HepG2 (cell line): ENCODE results near the gene ELL3. TPM values are rescaled to one million over a fixed set of nuclear protein-coding genes. Genes with fewer than 3 reads are reported as not detected.

ENCODE experiments used
- CAMTA2 ChIP-seq: sonication (generic); formaldehyde crosslinking; IDR thresholded peaks from 2 replicates; pipeline ENCODE4 v1.4.0; 2020; ENCODE audit warnings: mild to moderate bottlenecking, missing genetic modification reagents, borderline replicate concordance
- FOSL1 ChIP-seq: sonication (generic); formaldehyde crosslinking; IDR thresholded peaks from 2 replicates; pipeline ENCODE4 v1.9.0; 2021; ENCODE audit warnings: missing genetic modification reagents, borderline replicate concordance
- FOXP1 ChIP-seq, 2 experiments: fragments of 450-650 bp in 1 of 2; IDR thresholded peaks; 2 replicates each; pipeline ENCODE4 v1.6.1; 2017 to 2018; ENCODE audit warnings: antibody characterized with exemption in 1 of 2
- IKZF1 ChIP-seq: fragments of 450-650 bp; IDR thresholded peaks from 2 replicates; pipeline ENCODE4 v1.7.1; 2016
- LCORL ChIP-seq, 2 experiments: fragments of 450-650 bp in 1 of 2; sonication (generic) in 1 of 2; formaldehyde crosslinking in 1 of 2; IDR thresholded peaks; 2 replicates each; pipeline versions ENCODE4 v1.5.0 to v1.6.1; 2017 to 2020; ENCODE audit warnings: antibody characterized with exemption in 1 of 2, missing genetic modification reagents in 1 of 2
- NCOA1 ChIP-seq: sonication (generic); formaldehyde crosslinking; IDR thresholded peaks from 2 replicates; pipeline ENCODE4 v1.9.0; 2021; ENCODE audit warnings: missing genetic modification reagents
- NFIB ChIP-seq: sonication (generic); formaldehyde crosslinking; IDR thresholded peaks from 2 replicates; pipeline ENCODE4 v1.9.0; 2021; ENCODE audit warnings: missing genetic modification reagents, mild to moderate bottlenecking, borderline replicate concordance
- NR1H2 ChIP-seq: sonication (generic); formaldehyde crosslinking; IDR thresholded peaks from 2 replicates; pipeline ENCODE4 v1.8.1; 2022; ENCODE audit warnings: low read depth, missing genetic modification reagents, borderline replicate concordance
- NR2C2 ChIP-seq: sonication (generic); formaldehyde crosslinking; IDR thresholded peaks from 2 replicates; pipeline ENCODE4 v1.4.0; 2020; ENCODE audit warnings: missing genetic modification reagents, mild to moderate bottlenecking, moderate library complexity, borderline replicate concordance
- POLR2G ChIP-seq: fragments of 200-400 bp; formaldehyde crosslinking; IDR thresholded peaks from 2 replicates; pipeline ENCODE4 v1.6.1; 2018; ENCODE audit warnings: mild to moderate bottlenecking, low read depth, low read length, moderate library complexity
- PPARG ChIP-seq: conservative IDR thresholded peaks from 2 replicates; pipeline ENCODE4 v1.6.1; 2016; ENCODE audit warnings: missing biosample characterization, missing genetic modification reagents
- RBM22 ChIP-seq: fragments of 200-400 bp; formaldehyde crosslinking; optimal IDR thresholded peaks from 2 replicates; pipeline ENCODE3; 2017; ENCODE audit warnings: mild to moderate bottlenecking, low read length, moderate library complexity
- REPIN1 ChIP-seq: sonication (generic); formaldehyde crosslinking; IDR thresholded peaks from 2 replicates; pipeline ENCODE4 v1.8.0; 2022; ENCODE audit warnings: missing genetic modification reagents, low read depth, mild to moderate bottlenecking, borderline replicate concordance
- SP2 ChIP-seq: sonication (generic); formaldehyde crosslinking; IDR thresholded peaks from 2 replicates; pipeline ENCODE4 v1.5.1; 2020; ENCODE audit warnings: mild to moderate bottlenecking, missing genetic modification reagents
- SP4 ChIP-seq: sonication (generic); formaldehyde crosslinking; IDR thresholded peaks from 2 replicates; pipeline ENCODE4 v1.8.1; 2023; ENCODE audit warnings: mild to moderate bottlenecking, missing genetic modification reagents
- ZFX ChIP-seq: sonication (generic); formaldehyde crosslinking; IDR thresholded peaks from 2 replicates; pipeline ENCODE4 v1.4.0; 2020; ENCODE audit warnings: mild to moderate bottlenecking, low read depth, missing genetic modification reagents, moderate library complexity
- ZKSCAN8 ChIP-seq: IDR thresholded peaks from 2 replicates; pipeline ENCODE4 v1.6.1; 2016; ENCODE audit warnings: borderline replicate concordance, missing genetic modification reagents, missing compliant biosample characterization
- ZNF460 ChIP-seq: sonication (generic); formaldehyde crosslinking; IDR thresholded peaks from 2 replicates; pipeline ENCODE4 v1.5.1; 2020; ENCODE audit warnings: missing genetic modification reagents, mild to moderate bottlenecking, borderline replicate concordance
- ZNF749 ChIP-seq: sonication (generic); formaldehyde crosslinking; IDR thresholded peaks from 2 replicates; pipeline ENCODE4 v1.8.0; 2022; ENCODE audit warnings: mild to moderate bottlenecking, missing genetic modification reagents, moderate library complexity, borderline replicate concordance
- polyA plus RNA-seq, 8 experiments: library from polyadenylated mRNA; depleted of rRNA in 3 of 8; stranded (reverse) in 7 of 8; unstranded in 1 of 8; fragments of >200 nt; fragmentation: Illumina TruSeq in 4 of 8; extraction: Trizol in 4 of 8; gene quantifications; 2 replicates each; pipeline versions ENCODE4 v1.2.1 to v1.2.3, GENCODE V29; 2011 to 2016; ENCODE audit warnings: low read depth in 4 of 8, missing spikeins in 1 of 8, mixed read lengths in 1 of 8; ENCODE audit not compliant: insufficient read depth in 1 of 8
- total RNA-seq, 5 experiments: library from RNA; depleted of rRNA; stranded (reverse); fragments of >200 nt; fragmentation: Illumina TruSeq; extraction: Trizol; gene quantifications; 2 replicates each; pipeline ENCODE4 v1.2.3, GENCODE V29; 2016; ENCODE audit warnings: low read depth in 1 of 5
- TF ChIP-seq, protein P1 (sequence below): sonication (generic); formaldehyde crosslinking; IDR thresholded peaks from 2 replicates; pipeline ENCODE4 v1.4.0; 2020; ENCODE audit warnings: missing genetic modification reagents
- TF ChIP-seq, protein P2 (sequence below): sonication (generic); formaldehyde crosslinking; IDR thresholded peaks from 2 replicates; pipeline ENCODE4 v1.4.0; 2020; ENCODE audit warnings: missing genetic modification reagents, low read depth, mild to moderate bottlenecking, borderline replicate concordance
- TF ChIP-seq, protein P3 (sequence below): sonication (generic); IDR thresholded peaks from 2 replicates; pipeline ENCODE4 v1.6.1; 2016; ENCODE audit warnings: low read depth, borderline replicate concordance
- TF ChIP-seq, protein P4 (sequence below): sonication (generic); formaldehyde crosslinking; IDR thresholded peaks from 2 replicates; pipeline ENCODE4 v1.8.0; 2023; ENCODE audit warnings: mild to moderate bottlenecking, missing genetic modification reagents

Gene ELL3
- total and polyA plus RNA-seq, 2 of the 13 experiments (the other 11 are each of a cell fraction or from before 2014, with no cell fraction given), result 6.1 to 8.8 TPM

DNA sequence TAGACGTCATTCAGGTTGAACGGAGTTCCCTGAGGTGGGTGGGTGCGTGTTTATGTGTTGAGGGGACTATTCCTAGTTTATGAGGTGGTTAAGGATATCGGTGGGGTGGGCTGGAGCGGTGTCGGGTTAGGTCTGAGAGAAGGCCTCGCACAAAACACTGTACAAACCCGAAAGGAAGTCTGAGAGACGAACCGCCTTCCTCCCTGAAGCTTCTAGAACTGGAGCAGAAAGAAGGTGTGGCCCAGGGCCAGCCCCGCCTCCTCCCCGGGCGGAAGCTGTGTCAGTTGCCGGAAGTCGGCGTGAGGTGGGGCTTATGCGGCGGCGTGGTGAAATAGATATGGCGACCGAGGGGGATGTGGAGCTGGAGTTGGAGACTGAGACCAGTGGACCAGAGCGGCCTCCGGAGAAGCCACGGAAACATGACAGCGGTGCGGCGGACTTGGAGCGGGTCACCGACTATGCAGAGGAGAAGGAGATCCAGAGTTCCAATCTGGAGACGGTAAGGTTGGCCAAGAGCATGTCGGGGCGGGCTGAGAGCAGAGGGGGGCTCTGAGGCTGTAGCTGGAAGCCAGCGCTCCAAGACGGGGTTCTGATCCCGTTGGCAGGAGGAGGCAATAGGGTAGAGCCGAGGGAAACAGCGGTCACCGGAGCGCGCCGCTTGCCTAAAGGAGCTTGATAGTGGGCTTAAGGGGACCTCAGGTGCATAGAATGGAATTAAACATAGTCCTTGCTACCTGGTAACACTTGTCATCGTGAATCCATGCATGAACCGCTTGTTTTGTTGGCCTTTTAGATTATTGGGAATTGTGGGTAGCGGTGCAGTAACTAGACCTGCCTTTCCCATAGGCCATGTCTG lies 23.7 kb upstream of the ELL3 start, which contains the start of gene HYPK (continued):
- TF ChIP-seq ZKSCAN8 (0 out of 2 replicates have a peak, but pooled peaks have one; percentile 27), FOSL1 (CRISPR knock-in tag) (no peak), CAMTA2 (no peak), LCORL (IDR thresholded peaks at IDR 0.05) (no peak), LCORL (CRISPR knock-in tag; IDR thresholded peaks at IDR 0.05) (no peak), REPIN1 (CRISPR knock-in tag) (0 out of 2 replicates have a peak, but pooled peaks have one; percentile 27), POLR2G (peak; percentile 91), NR2C2 (no peak), FOXP1 (IDR thresholded peaks at IDR 0.05) (no peak), FOXP1 (CRISPR knock-in tag; IDR thresholded peaks at IDR 0.05) (no peak), IKZF1 (no peak), ZFX (CRISPR knock-in tag) (peak; percentile 66), SP2 (CRISPR knock-in tag) (peak; percentile 68), NCOA1 (CRISPR knock-in tag) (no peak), RBM22 (no peak), NR1H2 (CRISPR knock-in tag) (peak; percentile 75; the same call in 1 of the 2 replicates), PPARG (no peak), NFIB (CRISPR knock-in tag) (no peak), ZNF460 (CRISPR knock-in tag) (no peak), SP4 (no peak), ZNF749 (CRISPR knock-in tag) (no peak; the same call in 1 of the 2 replicates)
- TF ChIP-seq, protein P1, sequence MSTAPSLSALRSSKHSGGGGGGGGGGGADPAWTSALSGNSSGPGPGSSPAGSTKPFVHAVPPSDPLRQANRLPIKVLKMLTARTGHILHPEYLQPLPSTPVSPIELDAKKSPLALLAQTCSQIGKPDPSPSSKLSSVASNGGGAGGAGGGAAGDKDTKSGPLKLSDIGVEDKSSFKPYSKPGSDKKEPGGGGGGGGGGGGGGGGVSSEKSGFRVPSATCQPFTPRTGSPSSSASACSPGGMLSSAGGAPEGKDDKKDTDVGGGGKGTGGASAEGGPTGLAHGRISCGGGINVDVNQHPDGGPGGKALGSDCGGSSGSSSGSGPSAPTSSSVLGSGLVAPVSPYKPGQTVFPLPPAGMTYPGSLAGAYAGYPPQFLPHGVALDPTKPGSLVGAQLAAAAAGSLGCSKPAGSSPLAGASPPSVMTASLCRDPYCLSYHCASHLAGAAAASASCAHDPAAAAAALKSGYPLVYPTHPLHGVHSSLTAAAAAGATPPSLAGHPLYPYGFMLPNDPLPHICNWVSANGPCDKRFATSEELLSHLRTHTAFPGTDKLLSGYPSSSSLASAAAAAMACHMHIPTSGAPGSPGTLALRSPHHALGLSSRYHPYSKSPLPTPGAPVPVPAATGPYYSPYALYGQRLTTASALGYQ (CRISPR knock-in tag), result no peak
- TF ChIP-seq, protein P2, sequence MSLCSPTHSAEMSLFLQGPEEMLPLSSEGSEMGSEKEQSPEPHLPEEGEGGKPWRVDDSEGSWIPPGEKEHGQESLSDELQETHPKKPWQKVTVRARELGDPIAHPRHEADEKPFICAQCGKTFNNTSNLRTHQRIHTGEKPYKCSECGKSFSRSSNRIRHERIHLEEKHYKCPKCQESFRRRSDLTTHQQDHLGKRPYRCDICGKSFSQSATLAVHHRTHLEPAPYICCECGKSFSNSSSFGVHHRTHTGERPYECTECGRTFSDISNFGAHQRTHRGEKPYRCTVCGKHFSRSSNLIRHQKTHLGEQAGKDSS (CRISPR knock-in tag), result peak; percentile 47; the same call in 1 of the 2 replicates
- TF ChIP-seq, protein P3, sequence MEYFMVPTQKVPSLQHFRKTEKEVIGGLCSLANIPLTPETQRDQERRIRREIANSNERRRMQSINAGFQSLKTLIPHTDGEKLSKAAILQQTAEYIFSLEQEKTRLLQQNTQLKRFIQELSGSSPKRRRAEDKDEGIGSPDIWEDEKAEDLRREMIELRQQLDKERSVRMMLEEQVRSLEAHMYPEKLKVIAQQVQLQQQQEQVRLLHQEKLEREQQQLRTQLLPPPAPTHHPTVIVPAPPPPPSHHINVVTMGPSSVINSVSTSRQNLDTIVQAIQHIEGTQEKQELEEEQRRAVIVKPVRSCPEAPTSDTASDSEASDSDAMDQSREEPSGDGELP, result no peak
- TF ChIP-seq, protein P4, sequence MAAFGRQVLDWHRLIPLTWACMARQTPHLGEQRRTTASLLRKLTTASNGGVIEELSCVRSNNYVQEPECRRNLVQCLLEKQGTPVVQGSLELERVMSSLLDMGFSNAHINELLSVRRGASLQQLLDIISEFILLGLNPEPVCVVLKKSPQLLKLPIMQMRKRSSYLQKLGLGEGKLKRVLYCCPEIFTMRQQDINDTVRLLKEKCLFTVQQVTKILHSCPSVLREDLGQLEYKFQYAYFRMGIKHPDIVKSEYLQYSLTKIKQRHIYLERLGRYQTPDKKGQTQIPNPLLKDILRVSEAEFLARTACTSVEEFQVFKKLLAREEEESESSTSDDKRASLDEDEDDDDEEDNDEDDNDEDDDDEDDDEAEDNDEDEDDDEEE, result no peak
